22Rv1 (cell line): Measurements from ENCODE around the gene RGS4.

Experiments
- CTCF ChIP-seq: fragments of 450-650 bp; IDR thresholded peaks from 2 replicates; pipeline ENCODE4 v1.5.1; 2017; ENCODE audit warnings: mild to moderate bottlenecking
- ZFX ChIP-seq: fragments of 450-650 bp; IDR thresholded peaks from 2 replicates; pipeline ENCODE4 v1.6.1; 2017; ENCODE audit warnings: antibody characterized with exemption, borderline replicate concordance

GRCh38 chr1:163076446-163076845 lies 7.3 kb downstream of the RGS4 start:
- TF ChIP-seq CTCF (no peak), ZFX (no peak)
